Heart left ventricle (tissue), 13 donors: ENCODE results near the gene PALM3.

Experiments
- CTCF ChIP-seq, 12 donors: fragments of 200-600 bp; sonication (generic) in 4 of 12; IDR thresholded peaks; one replicate each; pipeline versions ENCODE4 v1.5.0 to v1.8.0; 2018 to 2022; ENCODE audit warnings: antibody characterized with exemption in 12 of 12, mild to moderate bottlenecking in 5 of 12
- POLR2A ChIP-seq, 2 donors: fragments of 450-650 bp; IDR thresholded peaks; one replicate each; pipeline ENCODE4 v1.6.1; 2017; ENCODE audit warnings: antibody characterized with exemption in 2 of 2, mild to moderate bottlenecking in 2 of 2, moderate library complexity in 2 of 2
- donor health status: ischemic (EF 13 %, LVEDD 7.1; RV severe dilation, severe dysfunction).
- donor health status: DM: no; HTN: yes; CAD: no.
- donor health status: DM: no; HTN: no; CAD: no.
- donor health status: ischemic (EF 25% LVEDD 6.9; RV normal size, moderate dysfunction).
- donor health status: ischemic (EF 25% LVEDD 5.7; RV mildly dilated, moderate dysfunction).
- donor health status: ischemic (EF 35%, LVEDD 5.7; RV mildly dilated, moderate dysfunction).
- donor health status: nonischemic (EF 11% LVEDD 7.7; RV severe dilation, severe dysfunction).
- donor health status: DM: yes; HTN: yes; CAD: no.
- donor health status: PGD.
- donor health status: ischemic (EF 29% LVEDD 5.4; RV normal size, mild dysfunction).
- donor health status: nonischemic (EF 23%, LVEDD 6.1; RV moderate dilation, normal function).

- TF ChIP-seq CTCF (IDR thresholded peaks at IDR 0.05), result no peak
- TF ChIP-seq POLR2A (IDR thresholded peaks at IDR 0.05), result no peak
Measured at GRCh38 chr19:14082675-14082960, 20.7 kb upstream of the PALM3 start.
